Tongue (tissue), 2 donors: ENCODE results near the gene LLPH. TPM values are rescaled to one million over a fixed set of nuclear protein-coding genes. Genes with fewer than 3 reads are reported as not detected.
"Not testable (repeated sequence)": the region's sequence is repeated elsewhere in the genome, so short reads cannot be mapped to it uniquely, and the experiment has no call there.

ENCODE experiments used
- DNase-seq: peaks from one replicate; pipeline ENCODE4 v3.0.0-alpha.2; 2015
- total RNA-seq: library from RNA; depleted of rRNA; stranded (reverse); fragments of >200 nt; gene quantifications from one replicate; pipeline ENCODE4 v1.2.3, GENCODE V29; 2014

The LLPH gene
- total RNA-seq: 10.7 TPM

DNA sequence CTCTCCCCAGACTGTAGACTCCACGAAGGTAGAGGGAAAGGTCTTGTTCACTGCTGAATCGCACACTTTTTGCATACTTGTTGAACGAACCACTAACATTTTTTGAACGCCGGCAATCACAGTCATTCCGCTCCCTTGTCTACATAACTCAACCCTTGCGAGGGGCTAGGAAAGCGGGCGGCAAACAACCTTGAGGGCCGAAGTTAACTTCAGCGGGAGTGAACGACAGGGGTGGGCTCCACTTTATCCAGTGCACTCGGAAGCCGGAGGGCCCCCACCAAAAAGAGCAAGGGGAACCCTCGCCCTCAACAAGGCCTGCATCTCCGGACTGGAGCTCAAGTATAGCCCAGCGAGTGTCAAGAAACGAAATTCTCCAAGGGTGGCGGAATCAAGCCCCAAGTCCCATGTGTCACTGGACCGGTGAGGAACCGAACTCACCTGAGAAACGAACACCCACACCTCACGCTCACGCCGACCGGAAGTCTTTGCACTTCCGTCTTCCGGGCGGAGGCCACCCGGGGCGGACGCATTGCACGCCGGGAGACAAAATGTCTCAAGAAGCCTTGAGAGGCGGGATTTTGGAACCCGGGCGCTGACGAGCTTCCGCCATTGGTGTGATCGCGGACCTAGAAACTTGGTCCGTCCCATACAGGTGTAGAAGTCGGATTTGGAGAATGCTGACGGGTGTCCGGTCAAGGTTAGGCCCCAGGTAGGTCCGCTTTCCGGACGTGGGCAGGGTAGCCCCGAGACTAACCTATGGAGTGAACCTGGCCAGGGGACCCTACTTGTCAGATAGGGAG is at the start of gene LLPH:
LLPH (minus strand) TSS at position 484 of the 800 bp plus-strand sequence. CDS start 1,644 bp downstream, outside the sequence.
- peak; percentile 96 for DNase-seq

DNA sequence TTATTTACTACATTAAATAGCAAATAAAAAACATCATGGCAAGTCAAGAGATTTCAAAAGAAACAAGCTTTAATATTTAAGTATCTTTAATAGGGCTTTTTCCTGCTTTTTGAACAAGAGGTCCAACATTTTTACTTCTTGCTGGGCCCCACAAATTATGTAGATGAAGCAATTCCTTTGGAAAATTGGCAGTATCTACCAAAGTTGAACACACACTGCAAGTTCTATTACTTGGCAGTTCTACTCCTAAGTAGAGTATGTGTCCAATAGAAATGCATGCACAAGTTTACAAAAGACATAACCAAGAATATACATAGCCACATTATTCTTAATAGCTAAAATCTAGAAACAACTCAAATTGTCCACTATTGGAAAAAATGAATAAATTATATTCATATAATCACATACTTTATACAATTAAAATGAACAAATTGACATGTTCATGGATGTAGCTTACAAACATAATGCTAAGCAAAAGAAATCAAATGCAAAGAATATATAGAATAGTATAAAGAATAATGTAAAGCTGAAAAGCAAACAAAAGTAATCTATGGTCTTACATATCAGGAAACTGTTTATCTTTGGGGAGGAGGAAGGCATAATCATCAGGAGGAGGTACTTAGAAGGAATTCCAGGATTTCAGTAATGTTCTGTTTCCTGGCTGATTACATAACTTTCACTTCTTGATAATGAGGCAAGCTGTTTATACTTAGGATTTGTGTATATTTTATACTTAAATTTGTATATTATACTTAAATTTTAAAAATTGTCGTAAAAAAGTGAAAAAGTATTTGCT is 45.8 kb upstream of the LLPH start:
- DNase-seq: peak; percentile 48

DNA sequence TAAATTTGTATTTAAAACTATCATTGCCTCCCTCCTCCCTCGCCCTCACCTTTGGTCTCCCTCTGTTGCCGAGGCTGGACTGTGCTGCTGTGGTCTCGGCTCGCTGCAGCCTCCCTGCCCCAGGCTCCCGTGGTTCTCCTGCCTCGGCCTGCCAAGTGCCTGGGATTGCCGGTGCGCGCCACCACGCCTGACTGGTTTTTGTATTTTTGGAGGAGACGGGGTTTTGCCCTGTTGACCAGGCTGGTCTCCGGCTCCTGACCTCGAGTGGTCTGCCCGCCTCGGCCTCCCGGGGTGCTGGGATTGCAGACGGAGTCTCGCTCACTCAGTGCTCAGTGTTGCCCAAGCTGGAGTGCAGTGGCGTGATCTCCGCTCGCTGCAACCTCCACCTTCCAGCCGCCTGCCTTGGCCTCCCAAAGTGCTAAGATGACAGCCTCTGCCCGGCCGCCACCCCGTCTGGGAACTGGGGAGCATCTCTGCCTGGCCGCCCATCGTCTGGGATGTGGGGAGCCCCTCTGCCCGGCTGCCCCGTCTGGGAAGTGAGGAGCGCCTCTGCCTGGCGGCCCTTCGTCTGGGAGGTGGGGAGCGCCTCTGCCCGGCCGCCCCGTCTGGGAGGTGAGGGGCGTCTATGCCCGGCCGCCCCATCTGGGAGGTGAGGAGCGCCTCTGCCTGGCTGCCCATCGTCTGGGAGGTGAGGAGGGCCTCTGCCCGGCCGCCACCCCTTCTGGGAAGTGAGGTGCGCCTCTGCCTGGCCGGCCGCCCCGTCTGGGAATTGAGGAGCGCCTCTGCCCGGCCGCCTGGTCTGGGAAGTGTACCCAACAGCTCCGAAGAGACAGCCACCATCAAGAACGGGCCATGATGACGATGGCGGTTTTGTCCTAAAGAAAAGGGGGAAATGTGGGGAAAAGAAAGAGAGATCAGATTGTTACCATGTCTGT is 44.1 kb upstream of the LLPH start:
- DNase-seq: not testable (repeated sequence)

DNA sequence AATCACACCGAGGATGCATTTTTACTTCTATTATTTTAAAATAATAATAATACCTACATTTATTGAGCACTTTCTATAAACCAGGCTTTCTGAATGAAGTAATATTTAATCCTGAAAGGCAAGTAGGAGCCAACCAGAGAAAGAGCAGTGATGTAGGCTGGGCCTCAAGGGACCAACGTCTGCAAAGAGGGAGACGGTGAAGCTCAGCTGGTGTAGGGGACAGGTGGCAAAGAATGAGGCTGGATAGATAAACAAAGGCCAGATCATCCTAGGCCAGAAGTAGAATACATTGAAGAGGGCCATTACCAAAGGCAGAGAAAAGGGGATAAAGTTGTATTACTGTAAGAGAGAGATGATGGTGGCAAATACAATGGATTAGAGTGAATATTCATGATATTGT is 40.1 kb upstream of the LLPH start:
- no peak for DNase-seq

DNA sequence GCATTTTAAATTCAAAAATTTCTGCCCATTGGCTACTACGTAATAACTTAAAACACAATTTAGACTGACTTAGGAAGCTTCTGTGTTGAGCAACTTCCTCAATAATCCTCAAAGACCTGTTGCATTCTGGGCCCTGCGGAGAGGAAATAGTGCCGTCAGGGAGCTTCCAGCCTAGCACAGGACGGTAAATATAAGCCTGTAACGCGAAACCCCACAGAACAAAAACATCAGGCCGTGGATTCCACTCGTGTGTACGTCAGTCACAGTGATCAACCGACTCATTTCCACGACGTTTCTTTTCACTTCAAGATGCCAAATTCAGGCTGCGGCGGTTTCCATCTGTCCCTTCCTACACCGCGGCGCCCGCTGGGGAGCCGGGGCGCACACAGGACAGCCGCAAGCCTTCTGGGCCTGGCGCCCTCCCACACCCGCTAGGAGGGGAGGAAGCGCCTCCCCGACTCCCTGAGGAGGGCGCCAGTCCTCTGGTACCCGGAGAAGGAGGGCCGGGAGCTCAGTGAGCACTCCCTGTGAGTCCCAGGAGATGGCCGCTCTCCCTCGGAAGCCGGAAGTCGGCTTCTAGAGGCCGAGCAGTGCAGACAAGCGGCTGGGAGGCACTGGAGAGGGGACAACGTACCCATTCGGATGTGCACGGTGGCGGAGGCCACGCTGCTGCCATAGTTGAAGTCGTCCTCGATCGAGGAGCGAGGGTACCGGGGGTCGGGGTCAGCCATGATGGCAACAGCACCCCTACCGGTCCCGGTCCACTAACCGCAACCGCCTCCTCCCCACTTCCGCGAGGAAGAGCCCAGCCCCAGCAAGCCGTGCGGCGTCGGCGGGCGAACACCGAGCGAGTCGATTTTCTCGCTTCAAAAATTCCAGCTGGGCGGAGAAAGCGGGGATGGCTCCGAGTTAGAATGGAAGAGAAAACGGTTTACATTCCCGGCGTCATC is 38.9 kb upstream of the LLPH start, which contains the start of gene TMBIM4:
TMBIM4 (minus strand) TSS at position 776 of the 950 bp plus-strand sequence; CDS start at position 731, 45 bp downstream.
- DNase-seq: peak; percentile 94

DNA sequence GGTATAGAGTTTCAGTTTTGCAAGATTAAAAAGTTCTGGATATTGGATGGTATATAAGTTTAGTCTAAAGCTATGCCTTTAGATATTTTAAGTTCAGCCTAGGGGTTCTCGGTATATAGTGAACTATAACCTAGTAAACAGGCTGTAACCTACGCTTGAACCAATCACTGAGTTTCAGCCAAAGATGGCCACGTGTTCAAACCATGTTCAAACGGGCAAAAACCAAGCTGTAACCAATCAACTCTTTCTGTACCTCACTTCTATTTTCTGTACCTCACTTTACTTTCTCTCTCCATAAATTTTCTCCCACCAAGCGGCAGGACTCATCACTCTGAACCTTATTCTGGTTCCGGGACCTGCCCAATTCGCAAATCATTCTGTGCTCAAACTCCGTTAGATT is 37.9 kb upstream of the LLPH start:
- DNase-seq: no peak

DNA sequence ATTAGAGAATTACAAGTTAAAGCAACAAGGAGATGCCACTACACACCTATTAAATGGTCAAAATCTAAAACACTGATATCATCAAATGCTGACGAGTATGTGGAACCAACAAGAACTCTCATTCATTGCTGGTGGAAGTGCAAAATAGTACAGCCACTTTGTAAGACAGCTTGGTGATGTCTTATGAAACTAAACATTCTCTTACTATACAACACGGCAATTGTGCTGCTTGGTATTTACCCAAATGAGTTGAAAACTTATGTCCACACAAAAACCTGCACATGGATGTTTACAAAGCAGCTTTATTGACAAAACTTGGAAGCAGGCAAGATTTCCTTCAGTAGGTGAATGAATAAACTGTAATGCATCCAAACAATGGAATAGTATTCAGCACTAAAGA is 36.0 kb upstream of the LLPH start:
- no peak for DNase-seq

DNA sequence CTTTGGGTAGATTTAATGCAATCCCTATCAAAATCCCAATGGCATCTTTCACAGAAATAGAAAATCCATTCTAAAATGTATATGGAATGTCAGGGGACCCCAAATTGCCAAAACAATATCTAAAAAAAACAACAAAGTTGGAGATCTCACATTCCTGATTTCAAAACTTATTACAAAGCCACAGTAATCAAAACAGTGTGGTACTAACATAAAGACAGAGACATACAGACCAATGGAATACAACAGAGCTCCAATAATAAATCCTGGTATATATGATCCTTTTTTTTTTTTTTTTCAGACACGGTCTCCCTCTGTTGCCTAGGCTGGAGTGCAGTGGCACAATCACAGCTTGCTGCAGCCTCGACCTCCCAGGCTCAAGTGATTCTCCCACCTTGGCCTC is 34.6 kb upstream of the LLPH start:
- no peak for DNase-seq

DNA sequence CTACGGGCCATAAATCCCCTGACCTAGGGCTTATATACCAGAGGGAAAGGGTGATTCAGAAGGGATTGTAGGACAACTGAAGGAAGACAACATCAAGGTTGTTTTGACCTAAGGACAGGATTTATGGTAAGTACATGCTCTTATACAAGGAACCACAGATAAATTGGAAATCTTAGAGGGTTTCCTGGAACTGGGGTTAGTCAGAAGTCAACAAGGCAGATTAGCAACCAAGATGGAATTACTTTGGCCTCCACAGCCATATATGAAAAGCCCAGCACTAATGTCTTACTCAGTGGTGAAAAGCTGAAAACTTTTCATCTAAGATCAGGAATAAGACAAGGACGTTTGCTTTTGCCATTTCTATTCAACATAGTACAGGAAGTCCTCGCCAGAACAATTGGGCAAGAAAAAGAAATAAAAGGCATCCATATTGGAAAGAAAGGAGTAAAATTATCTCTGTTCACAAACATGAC is 33.8 kb upstream of the LLPH start:
- no peak for DNase-seq

DNA sequence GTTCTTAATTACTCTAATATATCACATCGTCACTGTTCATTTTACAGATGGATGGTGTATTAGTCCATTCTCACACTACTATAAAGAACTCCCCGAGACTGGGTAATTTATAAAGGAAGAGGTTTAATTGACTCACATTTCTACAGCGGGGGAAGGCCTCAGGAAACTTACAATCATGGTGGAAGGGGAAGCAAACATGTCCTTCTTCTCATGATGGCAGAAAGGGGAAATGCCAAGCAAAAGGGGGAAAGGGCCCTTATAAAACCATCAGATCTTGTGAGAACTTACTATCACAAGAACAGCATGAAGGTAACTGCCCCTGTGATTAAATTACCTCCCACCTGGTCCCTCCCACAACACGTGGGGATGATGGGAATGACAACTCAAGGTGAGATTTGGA is 32.7 kb upstream of the LLPH start:
- no peak for DNase-seq

DNA sequence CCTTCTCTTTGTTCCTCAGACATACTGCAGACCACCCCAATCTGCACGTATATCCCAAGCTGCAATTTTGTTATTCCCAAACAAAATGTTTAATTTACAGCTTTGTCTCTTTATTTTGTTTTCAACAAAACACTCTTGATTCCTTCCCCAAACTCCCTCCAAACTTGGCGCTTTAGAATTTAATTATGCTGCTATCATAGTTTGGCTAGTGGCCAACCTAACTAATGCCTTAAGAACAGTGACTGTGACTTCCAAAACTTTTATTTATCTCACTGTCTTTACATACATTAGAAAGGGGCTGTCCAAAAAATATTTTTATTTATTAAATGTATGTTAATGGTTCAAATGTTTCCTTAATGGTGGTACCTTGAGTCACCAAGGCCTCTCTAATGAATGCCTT is 32.2 kb upstream of the LLPH start:
- DNase-seq: no peak

DNA sequence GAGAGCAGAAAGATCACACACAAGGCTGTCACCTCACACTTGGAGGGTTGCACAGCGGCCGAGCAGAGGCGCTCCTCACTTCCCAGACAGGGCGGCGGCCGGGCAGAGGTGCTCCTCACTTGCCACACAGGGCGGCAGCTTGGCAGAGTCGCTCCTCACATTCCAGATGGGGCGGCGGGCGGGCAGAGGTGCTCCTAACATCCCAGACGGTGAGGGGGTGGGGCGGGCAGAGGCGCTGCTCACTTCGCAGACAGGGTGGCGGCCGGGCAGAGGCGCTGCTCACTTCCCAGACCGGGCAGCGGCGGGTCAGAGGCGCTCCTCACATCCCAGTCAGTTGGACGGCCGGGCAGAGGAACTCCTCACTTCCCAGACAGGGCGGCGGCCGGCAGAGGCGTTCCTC is 30.2 kb upstream of the LLPH start:
- no peak for DNase-seq

DNA sequence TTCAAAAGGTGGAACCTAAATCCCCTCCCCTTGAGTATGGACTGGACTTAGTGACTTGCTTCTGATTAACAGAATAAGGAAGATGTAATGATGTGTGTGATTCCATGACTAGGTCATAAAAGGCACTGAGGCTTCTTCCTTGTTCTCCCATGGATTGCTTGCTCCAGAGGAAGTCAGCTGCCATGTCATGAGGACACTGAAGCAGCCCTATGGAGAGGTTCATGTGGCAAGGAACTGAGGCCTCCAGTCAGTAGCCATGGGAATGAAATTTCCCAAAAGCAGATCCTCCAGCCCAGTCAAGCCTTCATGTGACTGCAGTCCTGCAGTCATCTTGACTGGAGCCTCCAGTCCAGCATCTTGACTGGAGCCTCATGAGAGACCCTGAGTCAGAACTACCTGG is 28.6 kb upstream of the LLPH start:
- DNase-seq: no peak

DNA sequence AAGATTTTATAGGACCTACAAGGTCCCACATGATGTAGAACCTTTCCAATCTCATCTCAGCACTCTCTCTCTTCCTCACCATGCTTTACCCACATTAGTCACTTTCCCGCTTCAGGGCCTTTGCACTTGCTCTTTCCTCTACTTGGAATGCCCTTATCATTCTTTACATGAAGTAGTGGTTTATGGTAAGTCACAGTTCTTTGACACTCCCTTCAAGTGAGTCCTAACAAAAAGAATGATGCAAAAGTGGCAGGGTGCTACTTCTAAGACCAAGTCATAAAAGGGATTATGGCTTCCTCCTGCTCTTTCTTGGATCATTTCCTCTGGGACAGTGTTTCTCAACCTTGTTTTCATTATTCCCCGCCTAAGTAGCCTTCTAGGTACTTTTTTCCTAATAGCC is 26.1 kb upstream of the LLPH start:
- DNase-seq: no peak

DNA sequence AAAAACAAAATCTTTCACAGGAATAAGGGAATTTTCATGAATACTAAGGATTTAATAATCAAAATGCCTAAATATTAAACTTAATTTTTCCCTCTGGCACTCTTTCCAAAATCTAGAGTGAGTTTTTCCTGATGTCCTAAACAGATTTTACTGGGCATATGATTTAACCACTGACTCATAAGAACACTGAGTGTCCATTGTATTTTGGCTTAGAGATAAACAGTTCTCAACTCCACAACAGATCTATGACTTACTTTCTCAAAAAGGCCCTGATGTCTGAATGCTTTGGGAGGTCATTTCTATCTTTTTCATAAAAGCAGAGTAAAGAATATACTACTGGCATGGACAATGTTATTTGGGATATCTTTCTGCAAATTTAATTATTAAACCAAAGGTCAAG is 24.2 kb upstream of the LLPH start:
- no peak for DNase-seq

DNA sequence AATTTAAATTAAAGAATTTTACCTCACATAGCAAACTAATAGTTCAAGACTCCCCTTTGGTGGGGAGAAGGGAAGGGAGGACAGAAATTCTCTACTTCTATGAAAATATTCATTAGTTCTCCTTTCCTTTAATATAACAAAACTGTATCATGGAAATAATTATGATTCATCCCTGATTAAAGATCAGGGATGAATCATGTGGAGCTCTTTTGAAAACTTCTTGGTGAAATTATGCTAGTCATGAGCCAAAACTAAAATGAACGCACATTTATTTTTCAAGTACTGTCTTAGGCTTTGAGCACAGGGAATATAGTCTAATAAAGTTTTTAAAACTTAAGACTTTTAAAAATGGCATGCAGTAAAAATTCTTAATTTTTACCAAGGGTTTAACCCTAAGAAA is 22.2 kb upstream of the LLPH start:
- DNase-seq: no peak

DNA sequence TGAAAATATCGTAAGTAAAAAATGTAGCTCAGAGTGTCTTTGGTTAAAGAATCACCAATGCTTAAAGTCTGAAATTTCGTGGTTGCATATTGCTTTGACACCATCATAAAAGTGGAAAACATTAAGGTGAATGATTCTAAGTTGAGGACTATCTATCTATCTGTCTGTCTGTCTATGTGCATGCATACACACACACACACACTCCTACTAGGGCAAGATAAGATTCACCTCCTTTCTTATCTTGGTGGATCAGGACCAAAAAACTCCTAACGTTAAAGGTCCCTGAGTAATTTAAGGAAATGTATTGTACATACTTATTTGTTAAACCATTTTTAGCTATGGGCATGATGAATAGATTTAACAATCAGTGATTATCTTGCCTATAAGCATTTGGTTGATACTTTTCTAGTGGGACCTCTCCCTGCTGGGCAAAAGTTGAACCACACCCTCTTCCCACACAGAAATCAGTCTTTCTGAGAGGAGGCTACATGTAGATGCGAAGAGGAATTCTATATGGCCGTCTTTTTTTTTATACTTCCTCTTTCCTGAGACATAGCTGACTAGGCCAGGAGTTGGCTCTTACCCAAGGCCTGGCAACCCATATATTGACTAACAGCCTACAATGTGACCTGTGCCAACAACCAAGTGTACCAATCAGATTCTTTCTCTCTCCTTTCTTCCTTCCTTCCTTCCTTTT is 19.3 kb upstream of the LLPH start:
- DNase-seq: no peak

DNA sequence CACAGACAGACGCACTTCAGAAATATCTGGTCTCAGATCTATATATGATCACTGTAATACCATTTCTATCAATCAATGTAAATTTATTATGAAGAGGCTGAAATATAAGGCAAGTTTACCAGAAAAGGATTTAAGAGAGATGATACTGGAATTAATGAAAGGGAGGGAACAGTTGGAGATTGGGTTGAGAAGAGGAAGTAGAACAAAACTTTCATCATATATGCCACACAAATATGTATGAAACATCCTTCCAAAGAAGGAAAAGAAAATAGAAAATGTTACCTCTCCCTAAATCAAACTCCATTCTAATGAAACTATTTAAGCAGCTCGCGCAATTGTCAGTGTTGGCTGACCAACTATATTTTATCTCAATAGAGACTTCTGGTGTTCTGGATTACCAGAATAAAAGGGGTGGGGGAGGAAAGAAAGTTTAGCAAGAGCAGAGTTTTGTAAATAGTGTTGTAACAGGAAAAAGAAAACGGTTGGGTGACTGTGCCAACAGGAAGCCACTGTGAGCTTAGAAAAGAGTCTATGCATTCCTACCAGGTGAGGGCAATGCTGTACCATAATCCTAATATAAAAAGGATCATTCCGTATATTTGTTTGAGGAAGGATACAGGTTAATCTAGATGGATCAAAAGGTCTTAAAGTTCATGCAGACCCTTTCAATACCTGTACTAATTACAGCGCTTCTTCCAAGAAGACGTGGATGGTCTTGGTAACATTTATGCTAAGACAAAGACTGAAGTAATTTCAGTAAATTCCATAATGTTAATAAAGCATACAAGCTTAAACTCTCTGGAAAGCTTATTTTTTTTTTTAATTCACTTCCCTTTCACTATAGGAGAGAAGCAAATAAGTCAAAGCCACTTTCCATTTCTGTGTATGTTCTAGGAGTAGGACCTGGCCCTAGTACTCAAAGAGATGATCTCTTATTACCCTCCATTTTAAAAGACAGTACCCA is 14.5 kb upstream of the LLPH start:
- DNase-seq: peak; percentile 65

DNA sequence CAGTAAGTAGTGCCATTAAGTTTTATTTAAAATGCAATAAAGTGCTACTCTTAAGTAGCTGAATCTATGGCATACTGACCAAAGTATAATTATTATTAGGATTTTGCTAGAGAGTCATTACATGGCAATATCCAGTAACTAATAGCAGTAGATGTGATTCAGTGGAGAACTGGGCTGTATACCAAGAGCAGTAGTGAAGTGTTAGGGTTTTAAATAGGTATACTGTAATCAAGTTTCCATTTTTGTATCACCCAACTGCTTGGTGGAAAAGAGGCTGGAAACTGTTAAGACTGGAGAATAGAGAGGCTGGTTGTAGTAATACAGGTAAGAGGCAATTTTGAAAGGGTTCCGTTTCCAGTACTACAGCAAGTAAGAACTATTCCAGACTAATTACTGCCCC is 13.3 kb upstream of the LLPH start:
- no peak for DNase-seq
